GM19239 (cell line): Measurements from ENCODE around the gene FHIP1B.

ENCODE experiments used
- DNase-seq: peaks from one replicate; pipeline ENCODE4 v3.0.0; 2011; ENCODE audit warnings: low spot score; ENCODE audit not compliant: insufficient read length
- FAIRE-seq: peaks from 2 replicates; lab custom pipeline; 2011; peaks lifted over from hg19 to GRCh38; lab: Jason Lieb, UNC

The FHIP1B gene

DNA sequence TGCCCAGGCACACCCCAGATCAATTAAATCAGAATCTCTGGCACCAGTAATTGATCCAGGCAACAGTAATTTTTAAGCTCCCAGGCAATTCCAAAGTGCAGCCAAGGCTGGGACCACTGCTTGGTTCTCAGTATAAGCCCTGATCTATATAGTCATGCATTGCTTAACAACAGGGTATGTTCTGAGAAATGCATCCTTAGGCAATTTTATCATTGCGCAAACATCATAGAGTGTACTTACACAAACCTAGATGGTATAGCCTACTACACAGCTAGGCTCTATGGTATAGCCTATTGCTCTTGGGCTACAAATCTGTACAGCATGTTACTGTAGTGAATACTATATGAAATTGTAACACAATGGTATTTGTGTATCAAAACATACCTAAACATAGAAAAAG lies 29.7 kb downstream of the FHIP1B start:
- FAIRE-seq, result no peak

DNA sequence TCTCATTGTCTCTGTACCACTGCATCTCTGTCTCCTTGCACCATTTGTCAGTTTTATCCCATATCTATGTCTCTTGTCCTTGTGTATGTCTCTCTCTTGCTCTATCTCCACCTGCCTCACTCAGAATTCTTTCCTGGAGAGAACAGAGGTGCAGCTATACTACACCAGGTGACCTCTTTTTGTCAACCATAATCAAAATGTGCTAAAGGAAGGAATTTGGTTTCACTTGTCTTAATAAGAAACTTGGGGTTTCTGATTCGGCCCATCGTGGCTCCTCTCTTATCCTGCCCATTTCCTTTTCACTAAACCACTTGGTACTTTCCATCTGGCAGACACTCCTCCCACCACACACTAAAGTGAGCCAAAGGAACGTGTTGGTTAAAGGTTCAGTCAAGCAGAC lies 31.1 kb downstream of the FHIP1B start:
- FAIRE-seq (peak; percentile 48), DNase-seq (no peak)

More for the DNA sequence above, 29.7 kb downstream of the FHIP1B start:
- DNase-seq, result no peak

GRCh38 chr11:6202041-6202440 lies 32.4 kb downstream of the FHIP1B start:
- FAIRE-seq (no peak), DNase-seq (no peak)

GRCh38 chr11:6201481-6201880 lies 33.0 kb downstream of the FHIP1B start:
- FAIRE-seq (no peak), DNase-seq (no peak)

DNA sequence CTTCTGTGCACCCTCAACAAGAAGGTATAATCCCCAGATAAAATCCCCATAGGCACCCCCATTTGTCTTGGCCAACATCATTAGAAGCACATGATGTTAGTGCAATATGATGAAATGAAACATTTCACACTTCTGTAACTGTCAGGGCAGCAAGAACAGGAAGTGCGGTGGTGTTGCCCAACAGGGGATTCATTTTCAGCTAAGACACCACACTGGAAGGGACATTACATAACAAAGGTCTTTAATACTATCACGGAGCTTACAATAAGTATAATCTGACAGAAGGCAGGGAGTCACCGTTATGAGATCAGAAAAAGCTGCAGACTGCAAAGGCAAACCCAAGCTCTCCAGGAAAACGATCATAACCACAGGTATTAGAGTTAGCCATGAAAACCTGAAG lies 33.5 kb downstream of the FHIP1B start:
- DNase-seq (no peak), FAIRE-seq (no peak)

- FAIRE-seq (no peak), DNase-seq (no peak)
Measured at GRCh38 chr11:6199174-6199810, 35.1 kb downstream of the FHIP1B start, which contains the start of gene OR52W1. Gene OR52W1, plus strand, starts transcription at chr11:6199224. Its CDS starts 0 bp downstream, at chr11:6199224.

GRCh38 chr11:6197466-6198200 lies 36.8 kb downstream of the FHIP1B start:
- DNase-seq, result no peak

DNA sequence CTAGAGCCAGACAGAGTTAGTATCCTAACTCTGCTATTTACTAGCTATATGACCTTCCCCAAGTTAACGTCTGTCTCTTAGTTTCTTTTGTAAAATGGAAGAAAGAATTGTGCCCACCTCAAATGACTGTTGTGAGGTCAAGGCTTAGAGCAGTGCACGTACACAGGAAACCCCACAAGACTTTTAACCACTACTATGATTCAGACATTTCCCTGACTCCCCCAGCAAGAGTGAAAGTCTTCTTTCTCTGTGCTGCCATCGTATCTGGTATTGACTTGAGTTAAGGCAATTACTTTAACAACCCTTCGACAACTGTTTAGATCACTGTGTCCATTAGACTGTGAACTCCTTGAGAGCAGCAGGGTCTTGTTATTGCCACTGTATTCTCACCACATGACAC lies 38.0 kb downstream of the FHIP1B start:
- no peak for FAIRE-seq
- DNase-seq, result no peak

More at GRCh38 chr11:6197466-6198200, 36.8 kb downstream of the FHIP1B start:
- FAIRE-seq, result no peak

GRCh38 chr11:6194065-6194581 lies 40.3 kb downstream of the FHIP1B start:
- no peak for DNase-seq
- FAIRE-seq, result no peak

GRCh38 chr11:6191742-6192141 lies 42.7 kb downstream of the FHIP1B start:
- no peak for FAIRE-seq
- DNase-seq, result no peak

GRCh38 chr11:6175440-6175839 lies 59.0 kb downstream of the FHIP1B start:
- DNase-seq, result no peak
- no peak for FAIRE-seq

DNA sequence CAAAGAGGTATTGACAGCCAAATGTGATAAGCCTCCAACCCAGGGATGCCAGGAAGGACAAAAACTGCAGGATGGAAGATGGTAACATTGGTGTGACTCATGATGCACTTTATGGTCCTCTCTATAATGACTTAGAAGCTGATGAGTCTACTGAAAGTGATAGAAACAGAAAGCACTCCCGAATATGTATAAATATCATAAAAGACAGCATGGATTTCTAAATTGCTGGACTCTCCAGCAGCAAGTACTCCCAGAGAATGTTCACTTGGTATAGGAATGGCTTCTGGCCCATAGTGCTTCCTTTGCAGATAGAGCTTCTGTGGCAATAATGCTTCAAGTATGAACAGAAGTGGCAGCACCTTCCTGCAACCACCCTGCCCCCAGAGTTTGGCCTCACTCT lies 64.2 kb downstream of the FHIP1B start, which contains the start of gene OR52B2:
Gene OR52B2, minus strand, starts transcription at position 101 of the 400 bp plus-strand sequence. Its CDS starts 0 bp downstream, at position 101.
- no peak for FAIRE-seq
- no peak for DNase-seq
